ENCODE data around the gene CACNG8.

DNA sequence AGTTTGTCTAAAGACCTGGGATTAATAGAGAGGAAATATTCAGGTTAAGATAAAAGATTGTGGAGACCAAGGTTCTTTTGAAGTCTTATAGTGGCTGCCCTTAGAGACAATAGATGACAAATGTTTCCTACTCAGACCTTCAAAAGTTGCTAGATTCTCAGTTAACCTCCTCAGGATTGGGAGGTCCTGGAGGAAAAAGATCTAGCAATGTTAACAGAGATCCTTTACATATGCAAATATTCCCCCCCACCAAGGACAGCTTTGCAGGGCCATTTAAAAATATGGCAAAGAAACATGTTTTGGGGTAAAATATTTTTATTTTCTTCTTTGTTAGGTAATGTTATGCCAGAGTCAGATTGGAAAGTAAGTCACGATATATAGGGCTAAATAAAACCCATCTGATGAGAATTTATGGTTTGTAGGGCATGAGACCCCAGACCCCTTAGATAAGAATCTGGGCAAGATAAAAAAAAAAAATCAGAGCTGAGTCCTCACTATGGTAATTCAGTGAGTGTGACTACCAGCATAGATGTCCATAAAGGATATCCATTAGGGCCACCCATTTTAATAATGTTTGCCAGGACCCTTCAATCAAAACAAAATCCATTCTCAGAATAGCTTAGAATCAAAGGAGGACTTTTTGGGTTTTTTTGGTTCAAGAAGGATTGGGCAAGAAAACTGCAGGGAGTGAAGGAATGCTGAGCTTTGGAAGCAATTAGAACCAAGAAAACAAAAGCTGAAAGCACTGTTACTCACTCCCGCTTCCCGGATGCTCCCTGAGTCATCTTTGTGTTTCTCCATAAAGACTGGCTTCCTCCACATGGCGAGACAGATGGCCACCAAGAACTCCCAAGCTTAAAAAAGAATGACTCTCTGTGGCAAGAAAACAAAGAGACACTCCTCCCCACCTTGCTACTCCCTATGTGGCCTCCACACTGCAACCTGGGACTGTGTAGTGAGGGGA is 72.8 kb downstream of the CACNG8 start:
- TF ChIP-seq PPARA (CRISPR knock-in tag; IDR thresholded peaks at IDR 0.05; ENCODE audit: borderline replicate concordance) (no peak), TCF4 (CRISPR knock-in tag; IDR thresholded peaks at IDR 0.05; ENCODE audit: borderline replicate concordance) (no peak), ARNTL (CRISPR knock-in tag; IDR thresholded peaks at IDR 0.05; ENCODE audit: borderline replicate concordance, low read depth) (no peak), ZFP30 (CRISPR knock-in tag; IDR thresholded peaks at IDR 0.05) (no peak), ZFP3 (CRISPR knock-in tag; IDR thresholded peaks at IDR 0.05) (no peak), OSR1 (CRISPR knock-in tag; IDR thresholded peaks at IDR 0.05) (no peak), GLIS3 (CRISPR knock-in tag; IDR thresholded peaks at IDR 0.05) (no peak), TOX (CRISPR knock-in tag; IDR thresholded peaks at IDR 0.05; ENCODE audit: borderline replicate concordance) (no peak)
- TF ChIP-seq, protein P1, sequence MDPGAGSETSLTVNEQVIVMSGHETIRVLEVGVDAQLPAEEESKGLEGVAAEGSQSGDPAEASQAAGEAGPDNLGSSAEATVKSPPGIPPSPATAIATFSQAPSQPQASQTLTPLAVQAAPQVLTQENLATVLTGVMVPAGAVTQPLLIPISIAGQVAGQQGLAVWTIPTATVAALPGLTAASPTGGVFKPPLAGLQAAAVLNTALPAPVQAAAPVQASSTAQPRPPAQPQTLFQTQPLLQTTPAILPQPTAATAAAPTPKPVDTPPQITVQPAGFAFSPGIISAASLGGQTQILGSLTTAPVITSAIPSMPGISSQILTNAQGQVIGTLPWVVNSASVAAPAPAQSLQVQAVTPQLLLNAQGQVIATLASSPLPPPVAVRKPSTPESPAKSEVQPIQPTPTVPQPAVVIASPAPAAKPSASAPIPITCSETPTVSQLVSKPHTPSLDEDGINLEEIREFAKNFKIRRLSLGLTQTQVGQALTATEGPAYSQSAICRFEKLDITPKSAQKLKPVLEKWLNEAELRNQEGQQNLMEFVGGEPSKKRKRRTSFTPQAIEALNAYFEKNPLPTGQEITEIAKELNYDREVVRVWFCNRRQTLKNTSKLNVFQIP (CRISPR knock-in tag; IDR thresholded peaks at IDR 0.05; ENCODE audit: borderline replicate concordance, low read depth), result no peak

Measured in SK-N-SH treated with all-trans-retinoic acid at 6 μM for 48 hours (cell line).